NCI-H510A treated with DMSO at 0.1 percent for 48 hours (cell line): Measurements from ENCODE around the gene SPNS3.

Source experiments
- DNase-seq: peaks from one replicate; lab custom pipeline; 2025; lab: John Stamatoyannopoulos, UW

SPNS3 gene

DNA sequence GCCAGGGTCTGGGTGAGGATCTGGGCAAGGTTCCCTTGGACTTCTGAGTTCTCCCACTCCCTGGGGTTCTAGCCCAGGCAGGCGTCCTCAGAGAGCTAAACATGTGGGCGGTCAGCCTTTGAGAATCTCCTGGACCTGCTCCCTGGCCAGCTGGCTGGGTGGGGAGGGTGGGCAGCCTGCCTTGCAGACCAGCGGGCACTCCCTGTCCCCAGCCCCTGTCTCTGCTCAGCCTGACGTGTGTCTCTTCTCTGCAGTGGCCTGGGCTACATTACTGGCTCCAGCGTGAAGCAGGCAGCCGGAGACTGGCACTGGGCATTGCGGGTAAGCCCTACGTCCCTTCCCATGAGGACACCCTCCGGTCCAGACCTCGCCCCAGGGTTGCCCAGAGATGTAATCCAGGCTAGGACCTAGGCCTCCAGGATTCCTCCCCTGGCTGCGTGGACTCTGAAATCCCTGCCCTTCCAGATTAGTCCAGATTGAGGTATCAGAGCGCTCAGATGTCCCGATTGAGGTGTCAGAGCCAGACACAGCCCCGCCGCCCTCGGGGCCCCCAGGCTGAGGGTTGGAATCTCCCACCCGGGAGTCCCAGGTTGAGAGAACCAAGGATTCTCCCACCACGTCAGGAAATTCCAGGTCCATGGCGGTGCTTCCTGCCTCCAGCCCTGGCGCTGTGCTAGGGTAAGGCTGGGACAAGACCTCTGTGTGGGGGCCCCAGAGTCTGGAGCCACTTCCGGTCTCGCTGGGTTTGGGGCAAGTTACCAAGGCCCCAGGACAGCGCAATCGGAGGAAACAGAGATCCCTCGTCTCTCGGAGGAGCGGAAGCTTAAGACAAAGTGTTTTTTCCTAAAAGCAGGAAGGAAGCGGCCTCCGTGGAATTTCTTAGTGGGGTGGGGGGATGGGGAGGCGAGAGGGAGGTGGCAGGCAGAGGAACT, 97.3 kb downstream of the SPNS3 start:
- no peak for DNase-seq

DNA sequence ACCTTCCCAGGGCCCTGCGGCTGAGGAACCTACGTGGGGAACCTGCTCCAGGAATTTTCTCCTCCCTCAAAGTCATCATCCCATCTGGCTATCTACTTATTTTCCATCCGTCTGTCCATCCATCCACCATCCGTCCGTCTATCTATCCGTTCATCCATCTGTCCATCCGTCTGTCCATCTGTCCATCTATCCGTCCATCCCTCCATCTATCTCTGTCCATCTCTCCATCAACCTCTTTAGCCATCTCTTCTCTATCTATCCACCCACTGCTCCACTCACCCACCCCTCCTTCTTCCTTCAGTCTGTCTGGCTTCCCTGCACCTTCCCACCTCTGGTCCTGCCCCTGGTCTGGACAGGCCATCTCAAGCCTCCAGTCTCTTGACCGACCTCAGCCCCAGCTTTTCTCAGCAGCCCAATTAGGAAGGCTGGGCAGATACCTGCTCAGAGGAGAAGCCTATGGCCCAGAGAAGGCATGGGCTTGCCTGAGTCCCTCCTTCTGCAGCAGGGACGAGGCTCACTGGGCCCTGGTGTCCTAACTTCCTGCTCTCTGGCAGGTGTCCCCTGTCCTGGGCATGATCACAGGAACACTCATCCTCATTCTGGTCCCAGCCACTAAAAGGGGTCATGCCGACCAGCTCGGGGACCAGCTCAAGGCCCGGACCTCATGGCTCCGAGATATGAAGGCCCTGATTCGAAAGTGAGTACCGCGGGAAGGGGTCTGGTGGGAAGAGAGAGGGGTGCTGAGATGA, 98.4 kb downstream of the SPNS3 start:
- DNase-seq = no peak

DNA sequence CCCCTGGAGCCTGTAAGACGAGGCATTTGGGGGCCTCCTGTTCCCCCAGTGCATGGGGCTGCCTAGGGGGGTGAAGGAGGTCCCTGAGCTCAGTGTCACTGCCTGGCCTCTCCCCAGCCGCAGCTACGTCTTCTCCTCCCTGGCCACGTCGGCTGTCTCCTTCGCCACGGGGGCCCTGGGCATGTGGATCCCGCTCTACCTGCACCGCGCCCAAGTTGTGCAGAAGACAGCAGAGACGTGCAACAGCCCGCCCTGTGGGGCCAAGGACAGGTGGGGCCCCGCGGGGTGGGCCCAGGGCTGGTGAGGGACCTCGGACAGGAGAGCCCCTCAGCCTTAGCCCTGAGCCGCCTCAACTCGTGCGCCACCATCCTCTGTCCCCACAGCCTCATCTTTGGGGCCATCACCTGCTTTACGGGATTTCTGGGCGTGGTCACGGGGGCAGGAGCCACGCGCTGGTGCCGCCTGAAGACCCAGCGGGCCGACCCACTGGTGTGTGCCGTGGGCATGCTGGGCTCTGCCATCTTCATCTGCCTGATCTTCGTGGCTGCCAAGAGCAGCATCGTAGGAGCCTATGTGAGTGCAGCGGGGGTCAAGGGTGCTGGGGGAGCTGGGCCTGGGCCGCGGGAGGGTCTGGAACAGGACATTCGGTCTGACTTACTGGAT, 99.3 kb downstream of the SPNS3 start:
- DNase-seq = no peak

DNA sequence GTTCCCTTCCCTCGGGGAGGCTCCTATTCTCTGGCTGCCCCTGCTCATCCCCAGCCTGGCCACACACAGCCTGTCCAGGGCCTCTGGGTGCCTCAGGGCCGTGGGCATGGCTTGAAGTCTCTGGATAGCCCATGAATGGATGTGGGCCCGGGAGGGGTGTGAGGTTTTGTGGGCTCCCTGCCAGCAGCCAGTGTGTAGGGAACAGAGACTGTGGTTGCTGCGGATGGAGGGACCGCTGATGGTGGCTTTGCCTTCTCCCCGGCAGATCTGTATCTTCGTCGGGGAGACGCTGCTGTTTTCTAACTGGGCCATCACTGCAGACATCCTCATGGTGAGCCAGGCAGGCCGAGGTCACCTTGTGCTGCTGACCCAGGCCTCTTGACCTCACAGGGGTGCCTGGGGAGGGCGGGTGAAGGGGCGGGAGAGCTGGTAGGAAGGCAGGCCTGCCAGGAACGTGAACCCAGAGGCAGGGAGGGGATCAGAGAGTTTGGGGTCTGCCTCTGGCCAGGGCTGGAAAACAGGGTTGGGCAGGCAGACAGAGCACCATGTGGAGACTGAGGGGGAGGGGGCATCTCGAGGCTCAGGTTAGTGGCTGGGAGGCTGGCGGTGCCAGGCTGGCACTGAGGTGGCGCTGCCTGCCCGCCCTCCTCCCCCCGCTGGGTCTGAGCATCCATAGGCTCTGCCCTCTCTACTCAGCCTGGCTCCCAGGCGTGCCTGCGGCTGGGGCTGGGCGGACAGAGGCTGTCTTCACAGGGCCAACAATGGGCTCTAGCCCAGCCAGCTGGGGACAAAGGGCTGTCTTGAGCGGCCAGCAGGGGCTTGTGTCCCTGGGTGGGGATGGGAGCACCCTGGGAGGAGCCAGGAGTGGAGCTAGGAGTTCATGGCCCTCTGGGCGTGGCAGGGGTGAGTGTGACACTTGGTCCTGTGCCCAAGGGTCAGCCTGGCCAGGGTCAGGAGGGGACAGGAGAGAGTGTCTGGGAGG, 100.1 kb downstream of the SPNS3 start:
- DNase-seq = no peak

DNA sequence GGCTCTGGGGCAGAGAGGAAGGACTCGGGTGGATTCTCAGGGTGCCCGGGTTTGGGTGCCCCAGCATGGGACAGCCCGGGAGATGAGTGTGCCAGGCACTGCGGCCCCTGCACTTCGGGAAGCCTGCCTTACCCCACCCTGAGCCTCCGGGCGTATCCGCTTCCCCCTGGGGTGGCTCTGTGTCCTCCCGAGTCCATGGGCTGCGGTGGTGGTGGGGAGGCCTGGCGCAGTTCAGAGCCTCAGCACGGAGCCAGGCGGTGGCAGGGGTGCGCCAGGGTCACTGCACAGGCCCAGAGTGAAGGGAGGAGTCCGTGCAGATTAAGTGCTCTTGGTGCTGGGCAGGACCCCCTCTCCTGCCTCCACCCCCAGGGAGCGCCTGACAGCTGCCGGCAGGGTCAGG, 100.8 kb downstream of the SPNS3 start:
- DNase-seq = no peak

DNA sequence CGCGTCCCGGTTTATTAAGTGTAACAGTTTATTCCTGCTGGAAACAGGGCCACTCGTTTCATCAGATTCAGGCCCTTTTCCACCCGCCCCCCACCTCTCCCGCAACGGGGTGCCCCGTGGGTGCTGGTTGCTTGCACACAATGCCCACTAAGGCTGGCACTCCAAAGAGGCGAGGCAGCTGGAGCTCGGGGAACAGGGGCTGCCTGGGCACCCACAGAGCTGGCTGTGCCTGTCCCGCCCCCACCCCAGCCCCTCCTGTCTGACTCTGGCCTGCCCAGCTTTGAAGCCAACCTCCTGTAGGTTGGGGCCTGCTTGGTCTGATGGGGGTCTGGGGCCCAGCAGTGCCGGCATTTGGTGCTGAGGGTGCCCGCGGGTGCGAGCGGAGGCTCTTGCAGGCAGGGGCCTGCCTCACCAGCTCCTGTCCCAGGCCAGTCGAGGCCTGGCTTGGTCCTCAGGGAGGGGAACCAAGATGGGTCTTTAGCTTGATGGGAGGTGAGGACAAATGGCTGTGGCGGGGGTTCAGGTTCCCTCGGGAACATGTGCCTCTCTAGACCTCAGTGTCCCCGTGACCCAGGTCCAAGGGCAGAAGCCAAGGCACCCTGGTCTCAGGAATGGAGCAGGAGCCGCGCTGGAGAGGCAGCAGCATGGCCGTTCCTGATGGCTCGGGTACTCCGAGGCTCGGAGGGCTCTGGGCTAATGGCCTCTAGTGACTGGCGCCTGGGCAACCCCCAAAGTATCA, 101.4 kb downstream of the SPNS3 start:
- DNase-seq = no peak

DNA sequence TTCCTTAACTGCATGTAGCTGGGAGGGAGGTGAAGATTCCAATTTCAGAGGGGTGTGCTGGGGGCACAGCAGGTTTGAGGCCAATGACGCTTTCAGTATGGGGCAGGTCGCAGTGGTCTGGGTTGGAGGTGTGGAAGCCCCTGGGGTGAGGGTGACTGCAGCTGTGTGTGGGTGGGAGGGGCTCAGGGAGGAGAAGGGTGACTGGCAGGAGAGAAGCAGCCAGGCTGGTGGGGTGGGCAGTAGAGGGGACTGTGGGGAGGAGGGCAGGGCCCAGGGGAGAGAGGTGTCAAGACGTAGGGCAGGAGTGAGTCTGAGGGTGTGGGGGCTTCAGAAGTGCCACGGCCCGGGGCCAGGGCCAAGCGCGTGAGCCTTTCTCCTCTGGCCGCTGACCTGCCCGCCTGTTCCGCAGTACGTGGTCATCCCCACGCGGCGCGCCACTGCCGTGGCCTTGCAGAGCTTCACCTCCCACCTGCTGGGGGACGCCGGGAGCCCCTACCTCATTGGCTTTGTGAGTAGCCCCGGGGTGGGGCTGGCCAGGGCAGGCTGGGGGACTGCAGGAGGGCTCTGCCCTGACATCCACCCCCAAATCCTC, 102.0 kb downstream of the SPNS3 start:
- DNase-seq = no peak

DNA sequence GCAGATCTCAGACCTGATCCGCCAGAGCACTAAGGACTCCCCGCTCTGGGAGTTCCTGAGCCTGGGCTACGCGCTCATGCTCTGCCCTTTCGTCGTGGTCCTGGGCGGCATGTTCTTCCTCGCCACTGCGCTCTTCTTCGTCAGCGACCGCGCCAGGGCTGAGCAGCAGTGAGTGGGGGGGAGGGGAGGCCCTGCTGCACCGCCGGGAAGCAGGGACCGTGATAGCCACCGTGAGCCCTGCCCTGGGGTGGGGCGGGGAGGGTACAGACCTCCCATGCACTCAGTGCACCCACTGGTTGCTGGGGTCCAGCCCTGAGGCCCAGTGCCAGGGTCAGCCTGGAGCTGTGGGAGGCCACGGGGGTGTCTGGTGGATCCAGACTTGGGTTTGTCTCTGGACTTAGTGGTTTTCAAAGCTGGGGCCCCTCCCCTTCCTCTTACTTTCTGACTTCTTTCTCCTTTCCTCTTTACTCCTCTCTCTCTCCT, 102.6 kb downstream of the SPNS3 start:
- DNase-seq = no peak

DNA sequence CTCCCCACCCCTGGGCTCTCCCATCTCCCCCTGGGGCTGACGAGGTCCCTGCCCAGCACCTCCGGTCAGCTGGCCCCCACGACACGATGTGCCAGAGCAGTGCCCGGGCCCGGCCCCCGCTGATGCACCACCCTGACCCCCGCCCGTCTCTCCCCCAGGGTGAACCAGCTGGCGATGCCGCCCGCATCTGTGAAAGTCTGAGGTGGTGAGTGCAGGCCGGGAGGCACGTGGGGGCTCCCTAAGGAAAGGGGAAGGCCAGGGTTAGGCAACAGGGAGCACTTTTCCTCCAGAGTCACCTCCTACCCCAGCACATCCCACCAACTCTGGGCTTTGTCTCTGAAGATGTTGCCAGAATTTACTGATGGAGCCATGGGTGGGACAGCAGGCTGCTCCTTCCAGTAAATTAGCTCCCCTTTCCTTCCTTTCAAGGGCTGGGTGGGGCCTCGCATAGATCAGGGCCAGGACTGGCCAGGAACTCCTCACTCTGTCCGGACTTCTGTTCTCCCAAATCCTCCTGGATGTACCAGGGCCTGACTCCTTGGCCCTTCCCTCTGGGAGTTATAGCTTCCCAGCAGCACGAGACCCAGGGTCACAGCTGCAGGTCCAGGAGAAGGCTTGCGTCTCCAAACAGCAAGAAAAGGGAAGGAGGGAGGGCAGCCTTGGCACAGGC, 103.1 kb downstream of the SPNS3 start:
- no peak for DNase-seq
